ENCODE measurements around the gene GAB1. TPM values are rescaled to one million over a fixed set of nuclear protein-coding genes. Genes with fewer than 3 reads are reported as not detected.
A peak's percentile ranks its signal among the peaks of the same experiment; 100 is the strongest.

GAB1 gene
- total RNA-seq, 1 experiment from 2014 or later, result 26.7 TPM

GRCh38 chr4:143355540-143356217 is 19.0 kb downstream of the GAB1 start:
- DNase-seq (ENCODE audit: low spot score), result no peak
- in situ Hi-C loops (cut with HindIII; ENCODE audit: low sequenced_read_pairs), result no loop called here

- no peak for DNase-seq (ENCODE audit: low spot score)
- in situ Hi-C loops (cut with HindIII; ENCODE audit: low sequenced_read_pairs), result no loop called here
These were observed 19.8 kb downstream of the GAB1 start for GRCh38 chr4:143356493-143356892.

- DNase-seq (ENCODE audit: low spot score), result no peak
- in situ Hi-C loops (cut with HindIII; ENCODE audit: low sequenced_read_pairs), result no loop called here
These were observed 20.6 kb downstream of the GAB1 start for GRCh38 chr4:143357161-143357845.

GRCh38 chr4:143358419-143358818 is 21.7 kb downstream of the GAB1 start:
- in situ Hi-C loops (cut with HindIII; ENCODE audit: low sequenced_read_pairs), result no loop called here
- no peak for DNase-seq (ENCODE audit: low spot score)

GRCh38 chr4:143358923-143359643 is 22.4 kb downstream of the GAB1 start:
- DNase-seq (ENCODE audit: low spot score), result no peak
- in situ Hi-C loops (cut with HindIII; ENCODE audit: low sequenced_read_pairs), result no loop called here

GRCh38 chr4:143359644-143360193 is 23.0 kb downstream of the GAB1 start:
- DNase-seq (ENCODE audit: low spot score), result no peak
- in situ Hi-C loops (cut with HindIII; ENCODE audit: low sequenced_read_pairs), result no loop called here

GRCh38 chr4:143360838-143361625 is 24.4 kb downstream of the GAB1 start:
- DNase-seq (ENCODE audit: low spot score), result no peak
- in situ Hi-C loops (cut with HindIII; ENCODE audit: low sequenced_read_pairs), result no loop called here

- no peak for DNase-seq (ENCODE audit: low spot score)
- in situ Hi-C loops (cut with HindIII; ENCODE audit: low sequenced_read_pairs), result no loop called here
These were observed 25.8 kb downstream of the GAB1 start for GRCh38 chr4:143362349-143363046.

- no peak for DNase-seq (ENCODE audit: low spot score)
- in situ Hi-C loops (cut with HindIII; ENCODE audit: low sequenced_read_pairs), result no loop called here
These were observed 26.7 kb downstream of the GAB1 start for GRCh38 chr4:143363332-143363731.

GRCh38 chr4:143364063-143364462 is 27.4 kb downstream of the GAB1 start:
- no peak for DNase-seq (ENCODE audit: low spot score)
- in situ Hi-C loops (cut with HindIII; ENCODE audit: low sequenced_read_pairs), result no loop called here

- no peak for DNase-seq (ENCODE audit: low spot score)
- in situ Hi-C loops (cut with HindIII; ENCODE audit: low sequenced_read_pairs), result no loop called here
These were observed 31.2 kb downstream of the GAB1 start for GRCh38 chr4:143367863-143368262.

GRCh38 chr4:143369552-143369951 is 32.9 kb downstream of the GAB1 start:
- no peak for DNase-seq (ENCODE audit: low spot score)
- in situ Hi-C loops (cut with HindIII; ENCODE audit: low sequenced_read_pairs), result no loop called here

- DNase-seq (ENCODE audit: low spot score), result no peak
- in situ Hi-C loops (cut with HindIII; ENCODE audit: low sequenced_read_pairs), result no loop called here
These were observed 35.6 kb downstream of the GAB1 start for GRCh38 chr4:143372093-143372915.

- in situ Hi-C loops (cut with HindIII; ENCODE audit: low sequenced_read_pairs), result no loop called here
- DNase-seq (ENCODE audit: low spot score), result no peak
These were observed 37.6 kb downstream of the GAB1 start for GRCh38 chr4:143374255-143374654.

- DNase-seq (ENCODE audit: low spot score), result no peak
- in situ Hi-C loops (cut with HindIII; ENCODE audit: low sequenced_read_pairs), result no loop called here
These were observed 38.1 kb downstream of the GAB1 start for GRCh38 chr4:143374771-143375170.

- DNase-seq (ENCODE audit: low spot score), result peak; percentile 9
- in situ Hi-C loops (cut with HindIII; ENCODE audit: low sequenced_read_pairs), result no loop called here
These were observed 38.8 kb downstream of the GAB1 start for GRCh38 chr4:143375326-143376073.

- in situ Hi-C loops (cut with HindIII; ENCODE audit: low sequenced_read_pairs), result no loop called here
- DNase-seq (ENCODE audit: low spot score), result no peak
These were observed 41.0 kb downstream of the GAB1 start for GRCh38 chr4:143377611-143378099.

Measured in G401 (cell line).